GM23338 (cell line): Measurements from ENCODE around the gene PCDHB4.

Experiments
- CREB1 ChIP-seq: fragments of 250-450 bp; sonication (Bioruptor Pico); IDR thresholded peaks from 2 replicates; pipeline ENCODE4 v1.5.0; 2020; ENCODE audit warnings: low read depth, mild to moderate bottlenecking, moderate library complexity
- EZH2 ChIP-seq: fragments of 200-600 bp; sonication (generic); IDR thresholded peaks from one replicate; pipeline ENCODE4 v1.8.0; 2017; ENCODE audit warnings: antibody characterized with exemption, mild to moderate bottlenecking, low read depth; ENCODE audit not compliant: unreplicated experiment
- EZH2phosphoT487 ChIP-seq: fragments of 200-600 bp; sonication (generic); IDR thresholded peaks from one replicate; pipeline ENCODE4 v1.8.1; 2018; ENCODE audit warnings: antibody characterized with exemption; ENCODE audit not compliant: unreplicated experiment
- JUNB ChIP-seq: IDR thresholded peaks from one replicate; pipeline ENCODE4 v1.6.1; 2016; ENCODE audit warnings: antibody characterized with exemption; ENCODE audit not compliant: unreplicated experiment
- NANOG ChIP-seq: IDR thresholded peaks from 2 replicates; pipeline ENCODE4 v1.6.1; 2016; ENCODE audit warnings: antibody characterized with exemption, borderline replicate concordance
- POLR2AphosphoS5 ChIP-seq: IDR thresholded peaks from 2 replicates; pipeline ENCODE4 v1.6.1; 2016; ENCODE audit warnings: antibody characterized with exemption, low read depth
- STAT1 ChIP-seq: IDR thresholded peaks from one replicate; pipeline ENCODE4 v1.6.1; 2016; ENCODE audit warnings: antibody characterized with exemption; ENCODE audit not compliant: unreplicated experiment
- ZNF331 ChIP-seq: fragments of 250-450 bp; sonication (Bioruptor Pico); IDR thresholded peaks from 2 replicates; pipeline ENCODE4 v1.5.0; 2020; ENCODE audit warnings: low read depth, mild to moderate bottlenecking, moderate library complexity
- TF ChIP-seq, protein P1 (sequence below), 2 experiments: fragments of 200-600 bp in 1 of 2; sonication (generic) in 1 of 2; conservative IDR thresholded peaks; 2 replicates each; pipeline versions ENCODE4 v1.5.1 to v1.6.1; 2016 to 2017; ENCODE audit warnings: antibody characterized with exemption in 2 of 2, low read depth in 2 of 2, mild to moderate bottlenecking in 2 of 2, moderate library complexity in 1 of 2
- TF ChIP-seq, protein P2 (sequence below): IDR thresholded peaks from one replicate; pipeline ENCODE4 v1.6.1; 2018; ENCODE audit warnings: antibody characterized with exemption; ENCODE audit not compliant: unreplicated experiment
- TF ChIP-seq, protein P3 (sequence below): IDR thresholded peaks from 2 replicates; pipeline ENCODE4 v1.6.1; 2016; ENCODE audit warnings: antibody characterized with exemption
- TF ChIP-seq, protein P4 (sequence below): fragments of 250-450 bp; sonication (Bioruptor Pico); IDR thresholded peaks from 2 replicates; pipeline ENCODE4 v1.5.0; 2020; ENCODE audit warnings: mild to moderate bottlenecking, moderate library complexity

DNA sequence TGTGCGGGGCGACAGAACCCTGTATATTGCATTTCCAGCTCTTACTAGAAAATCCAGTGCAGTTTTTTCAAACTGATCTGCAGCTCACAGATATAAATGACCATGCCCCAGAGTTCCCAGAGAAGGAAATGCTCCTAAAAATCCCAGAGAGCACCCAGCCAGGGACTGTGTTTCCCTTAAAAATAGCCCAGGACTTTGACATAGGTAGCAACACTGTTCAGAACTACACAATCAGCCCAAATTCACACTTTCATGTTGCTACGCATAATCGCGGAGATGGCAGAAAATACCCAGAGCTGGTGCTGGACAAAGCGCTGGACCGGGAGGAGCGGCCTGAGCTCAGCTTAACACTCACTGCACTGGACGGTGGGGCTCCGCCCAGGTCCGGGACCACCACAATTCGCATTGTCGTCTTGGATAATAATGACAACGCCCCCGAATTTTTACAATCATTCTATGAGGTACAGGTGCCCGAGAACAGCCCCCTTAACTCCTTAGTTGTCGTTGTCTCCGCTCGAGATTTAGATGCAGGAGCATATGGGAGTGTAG is 14.2 kb downstream of the PCDHB4 start:
- TF ChIP-seq, protein P1, sequence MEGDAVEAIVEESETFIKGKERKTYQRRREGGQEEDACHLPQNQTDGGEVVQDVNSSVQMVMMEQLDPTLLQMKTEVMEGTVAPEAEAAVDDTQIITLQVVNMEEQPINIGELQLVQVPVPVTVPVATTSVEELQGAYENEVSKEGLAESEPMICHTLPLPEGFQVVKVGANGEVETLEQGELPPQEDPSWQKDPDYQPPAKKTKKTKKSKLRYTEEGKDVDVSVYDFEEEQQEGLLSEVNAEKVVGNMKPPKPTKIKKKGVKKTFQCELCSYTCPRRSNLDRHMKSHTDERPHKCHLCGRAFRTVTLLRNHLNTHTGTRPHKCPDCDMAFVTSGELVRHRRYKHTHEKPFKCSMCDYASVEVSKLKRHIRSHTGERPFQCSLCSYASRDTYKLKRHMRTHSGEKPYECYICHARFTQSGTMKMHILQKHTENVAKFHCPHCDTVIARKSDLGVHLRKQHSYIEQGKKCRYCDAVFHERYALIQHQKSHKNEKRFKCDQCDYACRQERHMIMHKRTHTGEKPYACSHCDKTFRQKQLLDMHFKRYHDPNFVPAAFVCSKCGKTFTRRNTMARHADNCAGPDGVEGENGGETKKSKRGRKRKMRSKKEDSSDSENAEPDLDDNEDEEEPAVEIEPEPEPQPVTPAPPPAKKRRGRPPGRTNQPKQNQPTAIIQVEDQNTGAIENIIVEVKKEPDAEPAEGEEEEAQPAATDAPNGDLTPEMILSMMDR (conservative IDR thresholded peaks at IDR 0.05; ENCODE audit: low read depth in 2 of 2) = no peak
- TF ChIP-seq EZH2phosphoT487 (no peak), EZH2 (no peak), POLR2AphosphoS5 (no peak), CREB1 (no peak), JUNB (no peak), NANOG (no peak), ZNF331 (CRISPR knock-in tag) (no peak), STAT1 (no peak)
- TF ChIP-seq, protein P2, sequence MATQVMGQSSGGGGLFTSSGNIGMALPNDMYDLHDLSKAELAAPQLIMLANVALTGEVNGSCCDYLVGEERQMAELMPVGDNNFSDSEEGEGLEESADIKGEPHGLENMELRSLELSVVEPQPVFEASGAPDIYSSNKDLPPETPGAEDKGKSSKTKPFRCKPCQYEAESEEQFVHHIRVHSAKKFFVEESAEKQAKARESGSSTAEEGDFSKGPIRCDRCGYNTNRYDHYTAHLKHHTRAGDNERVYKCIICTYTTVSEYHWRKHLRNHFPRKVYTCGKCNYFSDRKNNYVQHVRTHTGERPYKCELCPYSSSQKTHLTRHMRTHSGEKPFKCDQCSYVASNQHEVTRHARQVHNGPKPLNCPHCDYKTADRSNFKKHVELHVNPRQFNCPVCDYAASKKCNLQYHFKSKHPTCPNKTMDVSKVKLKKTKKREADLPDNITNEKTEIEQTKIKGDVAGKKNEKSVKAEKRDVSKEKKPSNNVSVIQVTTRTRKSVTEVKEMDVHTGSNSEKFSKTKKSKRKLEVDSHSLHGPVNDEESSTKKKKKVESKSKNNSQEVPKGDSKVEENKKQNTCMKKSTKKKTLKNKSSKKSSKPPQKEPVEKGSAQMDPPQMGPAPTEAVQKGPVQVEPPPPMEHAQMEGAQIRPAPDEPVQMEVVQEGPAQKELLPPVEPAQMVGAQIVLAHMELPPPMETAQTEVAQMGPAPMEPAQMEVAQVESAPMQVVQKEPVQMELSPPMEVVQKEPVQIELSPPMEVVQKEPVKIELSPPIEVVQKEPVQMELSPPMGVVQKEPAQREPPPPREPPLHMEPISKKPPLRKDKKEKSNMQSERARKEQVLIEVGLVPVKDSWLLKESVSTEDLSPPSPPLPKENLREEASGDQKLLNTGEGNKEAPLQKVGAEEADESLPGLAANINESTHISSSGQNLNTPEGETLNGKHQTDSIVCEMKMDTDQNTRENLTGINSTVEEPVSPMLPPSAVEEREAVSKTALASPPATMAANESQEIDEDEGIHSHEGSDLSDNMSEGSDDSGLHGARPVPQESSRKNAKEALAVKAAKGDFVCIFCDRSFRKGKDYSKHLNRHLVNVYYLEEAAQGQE = no peak
- TF ChIP-seq, protein P3, sequence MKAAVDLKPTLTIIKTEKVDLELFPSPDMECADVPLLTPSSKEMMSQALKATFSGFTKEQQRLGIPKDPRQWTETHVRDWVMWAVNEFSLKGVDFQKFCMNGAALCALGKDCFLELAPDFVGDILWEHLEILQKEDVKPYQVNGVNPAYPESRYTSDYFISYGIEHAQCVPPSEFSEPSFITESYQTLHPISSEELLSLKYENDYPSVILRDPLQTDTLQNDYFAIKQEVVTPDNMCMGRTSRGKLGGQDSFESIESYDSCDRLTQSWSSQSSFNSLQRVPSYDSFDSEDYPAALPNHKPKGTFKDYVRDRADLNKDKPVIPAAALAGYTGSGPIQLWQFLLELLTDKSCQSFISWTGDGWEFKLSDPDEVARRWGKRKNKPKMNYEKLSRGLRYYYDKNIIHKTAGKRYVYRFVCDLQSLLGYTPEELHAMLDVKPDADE = no peak
- TF ChIP-seq, protein P4, sequence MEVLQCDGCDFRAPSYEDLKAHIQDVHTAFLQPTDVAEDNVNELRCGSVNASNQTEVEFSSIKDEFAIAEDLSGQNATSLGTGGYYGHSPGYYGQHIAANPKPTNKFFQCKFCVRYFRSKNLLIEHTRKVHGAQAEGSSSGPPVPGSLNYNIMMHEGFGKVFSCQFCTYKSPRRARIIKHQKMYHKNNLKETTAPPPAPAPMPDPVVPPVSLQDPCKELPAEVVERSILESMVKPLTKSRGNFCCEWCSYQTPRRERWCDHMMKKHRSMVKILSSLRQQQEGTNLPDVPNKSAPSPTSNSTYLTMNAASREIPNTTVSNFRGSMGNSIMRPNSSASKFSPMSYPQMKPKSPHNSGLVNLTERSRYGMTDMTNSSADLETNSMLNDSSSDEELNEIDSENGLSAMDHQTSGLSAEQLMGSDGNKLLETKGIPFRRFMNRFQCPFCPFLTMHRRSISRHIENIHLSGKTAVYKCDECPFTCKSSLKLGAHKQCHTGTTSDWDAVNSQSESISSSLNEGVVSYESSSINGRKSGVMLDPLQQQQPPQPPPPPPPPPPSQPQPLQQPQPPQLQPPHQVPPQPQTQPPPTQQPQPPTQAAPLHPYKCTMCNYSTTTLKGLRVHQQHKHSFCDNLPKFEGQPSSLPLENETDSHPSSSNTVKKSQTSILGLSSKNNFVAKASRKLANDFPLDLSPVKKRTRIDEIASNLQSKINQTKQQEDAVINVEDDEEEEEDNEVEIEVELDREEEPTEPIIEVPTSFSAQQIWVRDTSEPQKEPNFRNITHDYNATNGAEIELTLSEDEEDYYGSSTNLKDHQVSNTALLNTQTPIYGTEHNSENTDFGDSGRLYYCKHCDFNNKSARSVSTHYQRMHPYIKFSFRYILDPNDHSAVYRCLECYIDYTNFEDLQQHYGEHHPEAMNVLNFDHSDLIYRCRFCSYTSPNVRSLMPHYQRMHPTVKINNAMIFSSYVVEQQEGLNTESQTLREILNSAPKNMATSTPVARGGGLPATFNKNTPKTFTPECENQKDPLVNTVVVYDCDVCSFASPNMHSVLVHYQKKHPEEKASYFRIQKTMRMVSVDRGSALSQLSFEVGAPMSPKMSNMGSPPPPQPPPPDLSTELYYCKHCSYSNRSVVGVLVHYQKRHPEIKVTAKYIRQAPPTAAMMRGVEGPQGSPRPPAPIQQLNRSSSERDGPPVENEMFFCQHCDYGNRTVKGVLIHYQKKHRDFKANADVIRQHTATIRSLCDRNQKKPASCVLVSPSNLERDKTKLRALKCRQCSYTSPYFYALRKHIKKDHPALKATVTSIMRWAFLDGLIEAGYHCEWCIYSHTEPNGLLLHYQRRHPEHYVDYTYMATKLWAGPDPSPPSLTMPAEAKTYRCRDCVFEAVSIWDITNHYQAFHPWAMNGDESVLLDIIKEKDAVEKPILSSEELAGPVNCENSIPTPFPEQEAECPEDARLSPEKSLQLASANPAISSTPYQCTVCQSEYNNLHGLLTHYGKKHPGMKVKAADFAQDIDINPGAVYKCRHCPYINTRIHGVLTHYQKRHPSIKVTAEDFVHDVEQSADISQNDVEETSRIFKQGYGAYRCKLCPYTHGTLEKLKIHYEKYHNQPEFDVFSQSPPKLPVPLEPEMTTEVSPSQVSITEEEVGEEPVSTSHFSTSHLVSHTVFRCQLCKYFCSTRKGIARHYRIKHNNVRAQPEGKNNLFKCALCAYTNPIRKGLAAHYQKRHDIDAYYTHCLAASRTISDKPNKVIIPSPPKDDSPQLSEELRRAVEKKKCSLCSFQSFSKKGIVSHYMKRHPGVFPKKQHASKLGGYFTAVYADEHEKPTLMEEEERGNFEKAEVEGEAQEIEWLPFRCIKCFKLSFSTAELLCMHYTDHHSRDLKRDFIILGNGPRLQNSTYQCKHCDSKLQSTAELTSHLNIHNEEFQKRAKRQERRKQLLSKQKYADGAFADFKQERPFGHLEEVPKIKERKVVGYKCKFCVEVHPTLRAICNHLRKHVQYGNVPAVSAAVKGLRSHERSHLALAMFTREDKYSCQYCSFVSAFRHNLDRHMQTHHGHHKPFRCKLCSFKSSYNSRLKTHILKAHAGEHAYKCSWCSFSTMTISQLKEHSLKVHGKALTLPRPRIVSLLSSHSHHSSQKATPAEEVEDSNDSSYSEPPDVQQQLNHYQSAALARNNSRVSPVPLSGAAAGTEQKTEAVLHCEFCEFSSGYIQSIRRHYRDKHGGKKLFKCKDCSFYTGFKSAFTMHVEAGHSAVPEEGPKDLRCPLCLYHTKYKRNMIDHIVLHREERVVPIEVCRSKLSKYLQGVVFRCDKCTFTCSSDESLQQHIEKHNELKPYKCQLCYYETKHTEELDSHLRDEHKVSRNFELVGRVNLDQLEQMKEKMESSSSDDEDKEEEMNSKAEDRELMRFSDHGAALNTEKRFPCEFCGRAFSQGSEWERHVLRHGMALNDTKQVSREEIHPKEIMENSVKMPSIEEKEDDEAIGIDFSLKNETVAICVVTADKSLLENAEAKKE (CRISPR knock-in tag) = no peak
